ENCODE results near the gene SLC13A1. TPM values are rescaled to one million over a fixed set of nuclear protein-coding genes. Genes with fewer than 3 reads are reported as not detected.
"Not testable (repeated sequence)": the region's sequence is repeated elsewhere in the genome, so short reads cannot be mapped to it uniquely, and the experiment has no call there.

SLC13A1 gene
- total RNA-seq, 2 donors from 2014 or later, result under 0.01 TPM; not detected in 1

GRCh38 chr7:123096976-123097375, 102.8 kb downstream of the SLC13A1 start:
- intact Hi-C loops (cut with DNase I), result no loop called here
- DNase-seq (no peak), ATAC-seq (no peak)
- H3K4me3 ChIP-seq, result no peak overlapping the region
- H3K27me3 ChIP-seq, result no peaks in the 10 kb centered on the region
- H3K4me1 ChIP-seq, result no peaks in the 10 kb centered on the region
- 66 to 74% methylated on average over 1 of the region's 1 CpG for WGBS, 2 donors
- no peak overlapping the region for H3K27ac ChIP-seq
- H3K36me3 ChIP-seq (replicated peaks in 1 of 2; ENCODE audit: insufficient read depth in 1 of 2, low read depth in 2 of 2), result no peaks in the 10 kb centered on the region
- no peaks in the 10 kb centered on the region for H3K9me3 ChIP-seq
- no peak for TF ChIP-seq POLR2A (IDR thresholded peaks at IDR 0.05)
- TF ChIP-seq, protein P1, sequence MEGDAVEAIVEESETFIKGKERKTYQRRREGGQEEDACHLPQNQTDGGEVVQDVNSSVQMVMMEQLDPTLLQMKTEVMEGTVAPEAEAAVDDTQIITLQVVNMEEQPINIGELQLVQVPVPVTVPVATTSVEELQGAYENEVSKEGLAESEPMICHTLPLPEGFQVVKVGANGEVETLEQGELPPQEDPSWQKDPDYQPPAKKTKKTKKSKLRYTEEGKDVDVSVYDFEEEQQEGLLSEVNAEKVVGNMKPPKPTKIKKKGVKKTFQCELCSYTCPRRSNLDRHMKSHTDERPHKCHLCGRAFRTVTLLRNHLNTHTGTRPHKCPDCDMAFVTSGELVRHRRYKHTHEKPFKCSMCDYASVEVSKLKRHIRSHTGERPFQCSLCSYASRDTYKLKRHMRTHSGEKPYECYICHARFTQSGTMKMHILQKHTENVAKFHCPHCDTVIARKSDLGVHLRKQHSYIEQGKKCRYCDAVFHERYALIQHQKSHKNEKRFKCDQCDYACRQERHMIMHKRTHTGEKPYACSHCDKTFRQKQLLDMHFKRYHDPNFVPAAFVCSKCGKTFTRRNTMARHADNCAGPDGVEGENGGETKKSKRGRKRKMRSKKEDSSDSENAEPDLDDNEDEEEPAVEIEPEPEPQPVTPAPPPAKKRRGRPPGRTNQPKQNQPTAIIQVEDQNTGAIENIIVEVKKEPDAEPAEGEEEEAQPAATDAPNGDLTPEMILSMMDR (IDR thresholded peaks at IDR 0.05), result no peak

GRCh38 chr7:123096434-123096833, 103.3 kb downstream of the SLC13A1 start:
- TF ChIP-seq, protein P1 (IDR thresholded peaks at IDR 0.05), result no peak
- no peak for TF ChIP-seq POLR2A (IDR thresholded peaks at IDR 0.05)
- DNase-seq, result no peak
- H3K4me1 ChIP-seq, result no peaks in the 10 kb centered on the region
- no peak for ATAC-seq
- H3K27ac ChIP-seq, result no peak overlapping the region
- 53 to 70% methylated on average over 1 of the region's 1 CpG for WGBS, 2 donors
- no peaks in the 10 kb centered on the region for H3K9me3 ChIP-seq
- H3K36me3 ChIP-seq (replicated peaks in 1 of 2; ENCODE audit: insufficient read depth in 1 of 2, low read depth in 2 of 2), result no peaks in the 10 kb centered on the region
- no peak overlapping the region for H3K4me3 ChIP-seq
- H3K27me3 ChIP-seq, result no peaks in the 10 kb centered on the region
- intact Hi-C loops (cut with DNase I), result no loop called here

GRCh38 chr7:123090456-123090855, 109.3 kb downstream of the SLC13A1 start:
- Histone ChIP-seq H3K27me3 (no peaks in the 10 kb centered on the region), H3K9me3 (no peaks in the 10 kb centered on the region), H3K4me3 (no peak overlapping the region), H3K27ac (no peak overlapping the region), H3K36me3 (replicated peaks in 1 of 2; ENCODE audit: insufficient read depth in 1 of 2, low read depth in 2 of 2) (no peaks in the 10 kb centered on the region), H3K4me1 (no peaks in the 10 kb centered on the region)
- no peak for DNase-seq
- no peak for TF ChIP-seq POLR2A (IDR thresholded peaks at IDR 0.05)
- TF ChIP-seq, protein P1 (IDR thresholded peaks at IDR 0.05), result no peak
- no peak for ATAC-seq
- intact Hi-C loops (cut with DNase I), result no loop called here
- WGBS, 2 donors, result 71 to 83% methylated on average over 2 of the region's 2 CpGs

DNA sequence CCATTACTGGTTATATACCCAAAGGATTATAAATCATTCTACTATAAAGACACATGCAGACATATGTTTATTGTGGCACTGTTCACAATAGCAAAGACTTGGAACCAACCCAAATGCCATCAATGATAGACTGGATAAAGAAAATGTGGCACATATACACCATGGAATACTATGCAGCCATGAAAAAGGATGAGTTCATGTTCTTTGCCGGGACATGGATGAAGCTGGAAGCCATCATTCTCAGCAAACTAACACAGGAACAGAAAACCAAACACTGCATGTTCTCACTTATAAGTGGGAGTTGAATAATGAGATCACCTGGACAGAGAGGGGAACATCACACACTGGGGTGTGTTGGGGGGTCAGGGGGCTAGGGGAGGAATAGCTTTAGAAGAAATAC, 112.9 kb downstream of the SLC13A1 start:
- 86 to 90% methylated on average over 1 of the region's 1 CpG for WGBS, 2 donors
- H3K27ac ChIP-seq; H3K36me3 ChIP-seq (replicated peaks in 1 of 2; ENCODE audit: insufficient read depth in 1 of 2, low read depth in 2 of 2); H3K27me3 ChIP-seq; intact Hi-C loops (cut with DNase I); H3K4me1 ChIP-seq; DNase-seq; H3K4me3 ChIP-seq; H3K9me3 ChIP-seq; ATAC-seq: not testable (repeated sequence)

DNA sequence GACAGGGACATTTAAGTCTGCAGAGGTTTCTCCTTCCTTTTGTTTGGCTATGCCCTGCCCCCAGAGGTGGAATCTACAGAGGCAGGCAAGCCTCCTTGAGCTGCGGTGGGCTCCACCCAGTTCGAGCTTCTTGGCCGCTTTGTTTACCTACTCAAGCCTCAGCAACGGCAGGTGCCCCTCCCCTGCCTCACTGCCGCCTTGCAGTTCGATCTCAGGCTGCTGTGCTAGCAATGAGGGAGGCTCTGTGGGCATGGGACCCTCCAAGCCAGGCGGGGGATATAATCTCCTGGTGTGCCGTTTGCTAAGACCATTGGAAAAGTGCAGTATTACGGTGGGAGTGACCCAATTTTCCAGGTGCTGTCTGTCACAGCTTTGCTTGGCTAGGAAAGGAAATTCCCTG, 114.9 kb downstream of the SLC13A1 start:
- whole genome bisulfite sequencing, 2 donors, result 75 to 94% methylated on average over 3 to 9 of the region's 9 CpGs
- H3K4me1 ChIP-seq; H3K27me3 ChIP-seq; H3K27ac ChIP-seq; intact Hi-C loops (cut with DNase I); ATAC-seq; DNase-seq; H3K36me3 ChIP-seq (replicated peaks in 1 of 2; ENCODE audit: insufficient read depth in 1 of 2, low read depth in 2 of 2); H3K4me3 ChIP-seq; H3K9me3 ChIP-seq: not testable (repeated sequence)

GRCh38 chr7:123079021-123079420, 120.7 kb downstream of the SLC13A1 start:
- Histone ChIP-seq H3K27me3 (no peaks in the 10 kb centered on the region), H3K4me1 (no peaks in the 10 kb centered on the region), H3K9me3 (no peaks in the 10 kb centered on the region), H3K27ac (no peak overlapping the region), H3K36me3 (replicated peaks in 1 of 2; ENCODE audit: insufficient read depth in 1 of 2, low read depth in 2 of 2) (no peaks in the 10 kb centered on the region), H3K4me3 (no peak overlapping the region)
- TF ChIP-seq POLR2A (IDR thresholded peaks at IDR 0.05), result no peak
- TF ChIP-seq, protein P1 (IDR thresholded peaks at IDR 0.05), result no peak
- ATAC-seq, result no peak
- no peak for DNase-seq
- intact Hi-C loops (cut with DNase I), result no loop called here
- whole genome bisulfite sequencing, 2 donors, result 72 to 88% methylated on average over 1 of the region's 1 CpG

Measured in body of pancreas (tissue), 4 donors.